Gastroesophageal sphincter (tissue), 4 donors: ENCODE data around the gene UROD. TPM values are rescaled to one million over a fixed set of nuclear protein-coding genes. Genes with fewer than 3 reads are reported as not detected.

Experiments used
- ATAC-seq: fragments of 150-250 bp; one replicate; pipeline ENCODE4 v1.9.1; 2016; ENCODE audit warnings: mild to moderate bottlenecking, moderate library complexity
- H3K27ac ChIP-seq, 4 donors: fragments of 200-600 bp; sonication (generic) in 3 of 4; 1 replicate in 3 of 4; 2 replicates in 1 of 4; pipeline ENCODE4 v1.5.1; 2016 to 2019
- H3K27me3 ChIP-seq: fragments of 200-600 bp; sonication (generic); one replicate; pipeline ENCODE4 v1.5.1; 2019
- H3K36me3 ChIP-seq, 2 donors: fragments of 200-600 bp; sonication (generic); one replicate each; pipeline ENCODE4 v1.5.1; 2019; ENCODE audit warnings: control low read depth in 1 of 2
- H3K4me1 ChIP-seq, 3 donors: fragments of 200-600 bp; sonication (generic); 1 replicate in 2 of 3; 2 replicates in 1 of 3; pipeline ENCODE4 v1.5.1; 2016 to 2019; ENCODE audit warnings: control low read depth in 2 of 3
- H3K4me3 ChIP-seq, 2 donors: fragments of 200-600 bp; sonication (generic); one replicate each; pipeline ENCODE4 v1.5.1; 2019; ENCODE audit warnings: mild to moderate bottlenecking in 1 of 2, moderate library complexity in 1 of 2
- H3K9me3 ChIP-seq, 3 donors: fragments of 200-600 bp; sonication (generic); one replicate each; pipeline ENCODE4 v1.5.1; 2017 to 2019; ENCODE audit warnings: control low read depth in 2 of 3
- EP300 ChIP-seq: sonication (generic); formaldehyde crosslinking; IDR thresholded peaks from one replicate; pipeline ENCODE4 v1.6.1; 2017; ENCODE audit warnings: antibody characterized with exemption, mild to moderate bottlenecking
- POLR2A ChIP-seq, 2 donors: fragments of 450-650 bp; IDR thresholded peaks; one replicate each; pipeline ENCODE4 v1.6.1; 2017; ENCODE audit warnings: antibody characterized with exemption in 2 of 2, mild to moderate bottlenecking in 2 of 2, moderate library complexity in 1 of 2
- POLR2AphosphoS5 ChIP-seq: sonication (generic); formaldehyde crosslinking; IDR thresholded peaks from one replicate; pipeline ENCODE4 v1.6.1; 2017; ENCODE audit warnings: antibody characterized with exemption
- WGBS, 2 donors: methylation state at CpG; one replicate each; pipeline ENCODE4 v1.1.5; 2018; ENCODE audit warnings: low coverage in 1 of 2; 5-methylcytosine and 5-hydroxymethylcytosine counted together
- total RNA-seq, 4 donors: library from RNA; depleted of rRNA; stranded (reverse); fragments of >200 nt; gene quantifications; one replicate each; pipeline ENCODE4 v1.1.0, GENCODE V29; 2016
- TF ChIP-seq, protein P1 (sequence below), 4 experiments: fragments of 200-600 bp in 2 of 4; fragments of 450-650 bp in 2 of 4; sonication (generic) in 1 of 4; IDR thresholded peaks; one replicate each; pipeline ENCODE4 v1.5.1; 2017 to 2019; ENCODE audit warnings: antibody characterized with exemption in 4 of 4, mild to moderate bottlenecking in 2 of 4, moderate library complexity in 2 of 4

The UROD gene
- total RNA-seq, 4 donors from 2014 or later: 81.8 to 115 (median 98.3) TPM

DNA sequence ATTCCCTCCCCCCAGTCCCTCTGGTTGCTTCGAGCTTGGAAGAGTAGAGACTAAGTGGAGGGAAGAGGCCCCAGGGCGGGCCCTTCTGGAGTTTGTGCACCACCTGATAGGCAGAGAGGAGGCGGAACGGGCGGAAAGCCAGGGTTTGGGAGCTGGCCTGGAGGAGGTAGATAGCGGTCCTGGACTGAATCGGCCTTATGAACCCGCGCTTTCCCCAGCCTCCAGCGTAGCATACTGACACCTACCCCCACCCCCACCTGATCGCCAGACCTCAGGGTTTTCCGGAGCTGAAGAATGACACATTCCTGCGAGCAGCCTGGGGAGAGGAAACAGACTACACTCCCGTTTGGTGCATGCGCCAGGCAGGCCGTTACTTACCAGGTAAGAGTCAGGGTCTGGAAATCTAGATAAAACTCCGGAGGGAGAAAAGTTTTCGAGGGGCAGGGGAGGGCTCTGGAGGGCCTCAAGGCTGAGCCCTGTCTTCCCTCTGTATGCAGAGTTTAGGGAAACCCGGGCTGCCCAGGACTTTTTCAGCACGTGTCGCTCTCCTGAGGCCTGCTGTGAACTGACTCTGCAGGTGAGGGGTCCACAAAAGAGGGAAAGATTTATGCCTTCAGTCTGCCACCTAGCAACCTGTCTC is 705 bp downstream of the UROD start:
- Histone ChIP-seq H3K27me3 (no peaks in the 10 kb centered on the region), H3K27ac (peak overlapping the region; percentile 87 to 90 (median 90)), H3K36me3 (peaks cover 0 to 46% of the 10 kb centered on the region in 2 donors), H3K4me3 (peak overlapping the region; percentile 94 to 100), H3K9me3 (no peaks in the 10 kb centered on the region), H3K4me1 (peaks cover 0 to 58% (median 37%) of the 10 kb centered on the region in 3 donors)
- WGBS, 2 donors: 0% methylated on average over 1 of the region's 21 CpGs; no CpG with 5 or more reads in 1 of the 2 donors
- ATAC-seq: peak; percentile 42
- no peak for TF ChIP-seq POLR2AphosphoS5
- no peak for TF ChIP-seq POLR2A (IDR thresholded peaks at IDR 0.05)
- no peak for TF ChIP-seq EP300
- TF ChIP-seq, protein P1, sequence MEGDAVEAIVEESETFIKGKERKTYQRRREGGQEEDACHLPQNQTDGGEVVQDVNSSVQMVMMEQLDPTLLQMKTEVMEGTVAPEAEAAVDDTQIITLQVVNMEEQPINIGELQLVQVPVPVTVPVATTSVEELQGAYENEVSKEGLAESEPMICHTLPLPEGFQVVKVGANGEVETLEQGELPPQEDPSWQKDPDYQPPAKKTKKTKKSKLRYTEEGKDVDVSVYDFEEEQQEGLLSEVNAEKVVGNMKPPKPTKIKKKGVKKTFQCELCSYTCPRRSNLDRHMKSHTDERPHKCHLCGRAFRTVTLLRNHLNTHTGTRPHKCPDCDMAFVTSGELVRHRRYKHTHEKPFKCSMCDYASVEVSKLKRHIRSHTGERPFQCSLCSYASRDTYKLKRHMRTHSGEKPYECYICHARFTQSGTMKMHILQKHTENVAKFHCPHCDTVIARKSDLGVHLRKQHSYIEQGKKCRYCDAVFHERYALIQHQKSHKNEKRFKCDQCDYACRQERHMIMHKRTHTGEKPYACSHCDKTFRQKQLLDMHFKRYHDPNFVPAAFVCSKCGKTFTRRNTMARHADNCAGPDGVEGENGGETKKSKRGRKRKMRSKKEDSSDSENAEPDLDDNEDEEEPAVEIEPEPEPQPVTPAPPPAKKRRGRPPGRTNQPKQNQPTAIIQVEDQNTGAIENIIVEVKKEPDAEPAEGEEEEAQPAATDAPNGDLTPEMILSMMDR (IDR thresholded peaks at IDR 0.05): no peak

DNA sequence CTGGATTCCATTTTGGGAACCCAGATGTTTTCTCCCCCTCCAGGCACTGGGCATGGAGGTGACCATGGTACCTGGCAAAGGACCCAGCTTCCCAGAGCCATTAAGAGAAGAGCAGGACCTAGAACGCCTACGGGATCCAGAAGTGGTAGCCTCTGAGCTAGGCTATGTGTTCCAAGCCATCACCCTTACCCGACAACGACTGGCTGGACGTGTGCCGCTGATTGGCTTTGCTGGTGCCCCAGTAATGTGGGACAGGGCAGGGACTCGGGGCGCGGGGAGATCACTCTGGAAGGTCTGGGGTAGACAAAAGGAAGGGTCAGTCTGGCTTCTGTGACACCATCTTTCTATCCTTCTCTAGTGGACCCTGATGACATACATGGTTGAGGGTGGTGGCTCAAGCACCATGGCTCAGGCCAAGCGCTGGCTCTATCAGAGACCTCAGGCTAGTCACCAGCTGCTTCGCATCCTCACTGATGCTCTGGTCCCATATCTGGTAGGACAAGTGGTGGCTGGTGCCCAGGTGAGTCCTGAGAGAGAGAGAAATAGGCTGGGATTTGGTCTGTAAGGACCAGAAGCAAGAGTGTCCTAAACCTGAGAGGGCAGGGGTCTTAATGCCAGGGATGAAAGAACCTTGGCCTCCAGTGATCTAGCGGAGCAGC is 1.6 kb downstream of the UROD start:
- TF ChIP-seq, protein P1 (IDR thresholded peaks at IDR 0.05): no peak
- TF ChIP-seq POLR2A (IDR thresholded peaks at IDR 0.05) (no peak), POLR2AphosphoS5 (no peak), EP300 (no peak)
- 30% methylated on average over 2 of the region's 12 CpGs; no CpG with 5 or more reads in 1 of the 2 donors for WGBS, 2 donors
- Histone ChIP-seq H3K4me3 (no peak overlapping the region), H3K27ac (peak overlapping the region in 1 of 4 donors; percentile 87), H3K4me1 (peaks cover 0 to 58% (median 37%) of the 10 kb centered on the region in 3 donors), H3K27me3 (no peaks in the 10 kb centered on the region), H3K9me3 (no peaks in the 10 kb centered on the region), H3K36me3 (peaks cover 0 to 39% of the 10 kb centered on the region in 2 donors)
- ATAC-seq: no peak

DNA sequence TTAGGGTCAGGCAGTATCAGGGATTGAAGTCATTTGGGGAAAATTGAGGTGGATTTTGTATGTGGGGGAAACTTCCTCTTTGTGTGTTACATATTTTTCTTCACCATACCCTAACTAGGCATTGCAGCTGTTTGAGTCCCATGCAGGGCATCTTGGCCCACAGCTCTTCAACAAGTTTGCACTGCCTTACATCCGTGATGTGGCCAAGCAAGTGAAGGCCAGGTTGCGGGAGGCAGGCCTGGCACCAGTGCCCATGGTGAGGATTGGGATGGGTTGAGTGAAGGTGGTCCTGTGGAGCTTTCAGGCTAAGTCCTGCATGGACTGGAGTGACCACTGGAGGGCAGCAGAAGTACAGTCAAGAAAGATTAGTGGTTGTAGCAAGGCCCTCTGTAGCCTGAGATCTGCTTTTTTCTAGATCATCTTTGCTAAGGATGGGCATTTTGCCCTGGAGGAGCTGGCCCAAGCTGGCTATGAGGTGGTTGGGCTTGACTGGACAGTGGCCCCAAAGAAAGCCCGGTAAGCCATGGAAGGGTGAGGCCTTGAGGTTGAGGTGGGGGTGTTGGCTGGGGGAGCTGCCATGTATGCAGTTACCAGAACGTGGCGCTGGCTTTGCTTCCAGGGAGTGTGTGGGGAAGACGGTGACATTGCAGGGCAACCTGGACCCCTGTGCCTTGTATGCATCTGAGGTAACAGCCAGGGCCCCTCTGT is 2.4 kb downstream of the UROD start:
- peak overlapping the region in 3 of 4 donors; percentile 30 to 68 (median 56) for H3K27ac ChIP-seq
- WGBS, 2 donors: 17 to 38% methylated on average over 1 to 5 of the region's 6 CpGs

DNA sequence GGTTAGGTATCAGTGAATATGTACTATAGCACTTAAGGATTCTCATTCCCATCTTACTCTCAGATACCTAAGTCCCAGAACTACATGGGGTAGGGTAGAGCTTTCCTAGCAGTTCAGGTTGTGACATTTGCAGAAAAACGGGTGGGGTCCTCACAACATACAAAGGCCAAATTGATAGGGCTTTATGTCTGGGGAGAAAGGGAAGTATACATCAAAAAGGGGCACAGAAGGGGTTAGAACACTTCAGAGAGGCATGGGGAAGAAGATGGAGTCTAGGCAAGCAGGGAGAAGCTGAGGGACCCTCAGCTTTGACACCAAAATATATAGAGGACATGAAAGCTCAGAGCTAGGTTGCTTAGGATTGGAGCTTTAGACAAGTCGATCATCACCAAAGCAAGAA is 3.6 kb downstream of the UROD start:
- H3K27me3 ChIP-seq: no peaks in the 10 kb centered on the region
- H3K9me3 ChIP-seq: no peaks in the 10 kb centered on the region
- H3K4me3 ChIP-seq: no peak overlapping the region
- TF ChIP-seq, protein P1 (IDR thresholded peaks at IDR 0.05): no peak
- TF ChIP-seq EP300 (no peak), POLR2AphosphoS5 (no peak), POLR2A (IDR thresholded peaks at IDR 0.05) (no peak)
- ATAC-seq: no peak
- peaks cover 0 to 38% (median 26%) of the 10 kb centered on the region in 3 donors for H3K4me1 ChIP-seq
- H3K27ac ChIP-seq: no peak overlapping the region
- 64 to 83% methylated on average over 1 to 2 of the region's 2 CpGs for WGBS, 2 donors
- peaks cover 0 to 32% of the 10 kb centered on the region in 2 donors for H3K36me3 ChIP-seq

More for the DNA sequence above, 2.4 kb downstream of the UROD start:
- TF ChIP-seq, protein P1 (IDR thresholded peaks at IDR 0.05): peak in 3 of 4 experiments; percentile 91 to 95 (median 91)
- TF ChIP-seq POLR2A (IDR thresholded peaks at IDR 0.05): no peak
- Histone ChIP-seq H3K36me3 (peaks cover 0 to 31% of the 10 kb centered on the region in 2 donors), H3K27me3 (no peaks in the 10 kb centered on the region), H3K4me3 (no peak overlapping the region), H3K9me3 (no peaks in the 10 kb centered on the region), H3K4me1 (peaks cover 0 to 50% (median 35%) of the 10 kb centered on the region in 3 donors)
- peak; percentile 22 for ATAC-seq
